Ectodermal cell (in vitro differentiated cells): Measurements from ENCODE around the gene PCNX2.
"Not testable (repeated sequence)": the region's sequence is repeated elsewhere in the genome, so short reads cannot be mapped to it uniquely, and the experiment has no call there.

ENCODE experiments used
- H3K27ac ChIP-seq: 2 replicates; pipeline ENCODE4 v1.7.0; 2013; ENCODE audit warnings: mild to moderate bottlenecking, low read depth, low read length; ENCODE audit not compliant: insufficient read depth, poor library complexity, severe bottlenecking
- H3K27me3 ChIP-seq: 2 replicates; pipeline ENCODE4 v1.7.0; 2013; ENCODE audit warnings: mild to moderate bottlenecking, low read length; ENCODE audit not compliant: insufficient read depth, control insufficient read depth, poor library complexity, severe bottlenecking
- H3K36me3 ChIP-seq: one replicate; pipeline ENCODE4 v1.7.0; 2013; ENCODE audit warnings: low read length; ENCODE audit not compliant: control insufficient read depth, insufficient read depth
- H3K4me1 ChIP-seq: one replicate; pipeline ENCODE4 v1.7.0; 2013; ENCODE audit warnings: low read length; ENCODE audit not compliant: control insufficient read depth, insufficient read depth
- H3K4me3 ChIP-seq: 2 replicates; pipeline ENCODE4 v1.7.0; 2013; ENCODE audit warnings: low read depth, low read length, control low read depth; ENCODE audit not compliant: insufficient read depth
- H3K9me3 ChIP-seq: 2 replicates; pipeline ENCODE4 v1.7.0; 2013; ENCODE audit warnings: mild to moderate bottlenecking, low read length, moderate library complexity; ENCODE audit not compliant: control insufficient read depth
- WGBS, 2 experiments: methylation state at CpG; one replicate each; pipeline ENCODE4 v1.1.7; 2013; ENCODE audit warnings: missing lambda C conversion rate in 2 of 2; 5-methylcytosine and 5-hydroxymethylcytosine counted together

Gene PCNX2

DNA sequence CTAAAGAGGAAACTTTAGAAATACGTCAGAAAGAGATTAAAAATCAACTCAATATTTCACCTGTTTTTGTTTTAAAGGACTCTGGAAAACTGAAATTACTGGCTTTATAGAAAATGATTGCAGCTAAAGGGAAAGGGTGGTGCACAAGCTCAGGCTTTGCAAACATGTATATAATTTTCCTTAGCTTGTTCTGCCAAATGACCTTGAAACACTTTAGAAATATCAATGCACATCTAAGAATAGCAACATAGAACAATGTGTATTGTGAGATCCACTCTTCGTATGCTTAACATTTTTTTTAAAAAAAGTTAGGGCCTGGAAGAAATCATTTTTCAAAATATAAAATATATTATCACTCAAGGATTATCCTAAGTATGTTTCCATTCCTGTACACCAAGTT lies 201.3 kb downstream of the PCNX2 start:
- H3K9me3 ChIP-seq, result no peaks in the 10 kb centered on the region
- H3K4me3 ChIP-seq, result no peak overlapping the region
- H3K36me3 ChIP-seq, result no peaks in the 10 kb centered on the region
- H3K4me1 ChIP-seq, result no peaks in the 10 kb centered on the region
- WGBS, 2 experiments, result 92 to 100% methylated on average over 1 of the region's 2 CpGs
- H3K27ac ChIP-seq, result no peak overlapping the region
- no peaks in the 10 kb centered on the region for H3K27me3 ChIP-seq

GRCh38 chr1:233090746-233091494 lies 204.6 kb downstream of the PCNX2 start:
- Histone ChIP-seq H3K4me1 (peaks cover 9% of the 10 kb centered on the region), H3K9me3 (no peaks in the 10 kb centered on the region), H3K27me3 (no peaks in the 10 kb centered on the region), H3K36me3 (no peaks in the 10 kb centered on the region), H3K27ac (no peak overlapping the region), H3K4me3 (no peak overlapping the region)
- 97 to 99% methylated on average over 7 of the region's 7 CpGs for WGBS, 2 experiments

- Histone ChIP-seq H3K9me3 (no peaks in the 10 kb centered on the region), H3K4me3 (no peak overlapping the region), H3K27me3 (no peaks in the 10 kb centered on the region), H3K4me1 (peaks cover 9% of the 10 kb centered on the region), H3K36me3 (no peaks in the 10 kb centered on the region), H3K27ac (no peak overlapping the region)
- 90 to 95% methylated on average over 3 of the region's 3 CpGs for WGBS, 2 experiments
Observed at GRCh38 chr1:233089251-233089650, 206.3 kb downstream of the PCNX2 start.

- Histone ChIP-seq H3K4me3 (no peak overlapping the region), H3K4me1 (peaks cover 9% of the 10 kb centered on the region), H3K9me3 (no peaks in the 10 kb centered on the region), H3K27ac (no peak overlapping the region), H3K36me3 (no peaks in the 10 kb centered on the region), H3K27me3 (no peaks in the 10 kb centered on the region)
- 84 to 87% methylated on average over 5 to 6 of the region's 6 CpGs for WGBS, 2 experiments
Observed at GRCh38 chr1:233088613-233089012, 206.9 kb downstream of the PCNX2 start.

GRCh38 chr1:233086961-233087881 lies 208.3 kb downstream of the PCNX2 start:
- 78 to 83% methylated on average over 11 of the region's 11 CpGs for WGBS, 2 experiments
- H3K4me1 ChIP-seq, result peaks cover 9% of the 10 kb centered on the region
- H3K36me3 ChIP-seq, result no peaks in the 10 kb centered on the region
- no peak overlapping the region for H3K27ac ChIP-seq
- H3K4me3 ChIP-seq, result no peak overlapping the region
- no peaks in the 10 kb centered on the region for H3K27me3 ChIP-seq
- H3K9me3 ChIP-seq, result no peaks in the 10 kb centered on the region

DNA sequence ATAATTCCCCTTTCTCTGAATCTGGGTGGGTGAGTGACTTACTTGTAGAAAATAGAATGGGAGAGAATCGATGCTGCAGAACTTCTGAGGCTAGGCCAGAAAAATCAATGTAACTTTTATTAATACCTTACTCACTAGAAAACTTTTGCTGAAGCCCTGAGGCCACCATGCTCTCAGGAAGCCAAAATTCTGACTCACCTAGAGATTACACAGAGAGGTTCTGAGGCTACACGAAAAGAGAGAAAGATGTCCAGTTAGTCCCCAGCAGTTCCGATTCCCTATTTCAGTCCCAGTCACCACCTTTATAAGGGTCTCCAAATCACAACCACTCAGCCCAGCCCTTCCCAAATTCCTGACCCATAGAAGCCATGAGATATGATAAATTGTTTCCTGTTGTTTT lies 210.0 kb downstream of the PCNX2 start:
- Histone ChIP-seq H3K4me1 (peaks cover 9% of the 10 kb centered on the region), H3K9me3 (no peaks in the 10 kb centered on the region), H3K36me3 (no peaks in the 10 kb centered on the region), H3K27ac (no peak overlapping the region), H3K4me3 (no peak overlapping the region), H3K27me3 (no peaks in the 10 kb centered on the region)
- 97 to 98% methylated on average over 3 of the region's 3 CpGs for WGBS, 2 experiments

DNA sequence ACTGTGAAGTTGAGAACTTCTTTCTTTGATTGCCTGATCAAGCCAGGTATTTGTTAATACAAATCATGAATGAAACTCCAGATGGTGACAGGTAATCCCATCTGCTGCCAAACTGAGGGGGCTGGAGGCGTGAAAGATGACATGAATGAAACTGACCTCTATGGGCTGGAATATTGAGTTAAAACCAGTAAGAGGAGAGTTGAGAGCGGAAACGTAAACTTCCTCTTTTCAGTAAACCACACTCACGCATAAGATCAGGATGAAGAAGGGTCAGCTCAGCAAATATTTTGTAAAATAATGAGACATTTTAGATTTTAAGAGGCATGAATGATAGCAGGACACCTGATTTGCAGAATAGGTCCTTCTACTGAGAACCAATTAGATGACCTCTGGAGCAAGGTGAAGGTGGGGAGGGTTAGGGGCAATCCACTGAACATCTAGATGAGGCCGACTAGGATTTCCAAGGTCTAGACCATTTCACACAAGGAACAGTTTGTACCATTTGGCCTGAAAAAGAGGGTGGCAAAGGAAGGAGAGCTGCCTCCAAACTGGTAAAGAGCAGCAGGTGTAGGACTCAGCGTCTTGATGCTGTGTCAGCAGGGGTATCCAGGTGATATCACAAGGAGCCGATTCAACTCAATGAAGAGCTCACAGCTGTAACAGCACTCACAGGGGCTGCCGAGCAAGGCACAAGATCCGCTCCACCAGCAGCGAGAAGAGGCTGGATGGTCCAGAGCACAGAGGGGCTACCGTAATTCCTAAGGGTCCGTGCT lies 212.6 kb downstream of the PCNX2 start:
- no peaks in the 10 kb centered on the region for H3K9me3 ChIP-seq
- H3K36me3 ChIP-seq, result no peaks in the 10 kb centered on the region
- 96 to 98% methylated on average over 12 of the region's 12 CpGs for WGBS, 2 experiments
- H3K4me1 ChIP-seq, result peaks cover 9% of the 10 kb centered on the region
- no peaks in the 10 kb centered on the region for H3K27me3 ChIP-seq
- no peak overlapping the region for H3K27ac ChIP-seq
- no peak overlapping the region for H3K4me3 ChIP-seq

- no peaks in the 10 kb centered on the region for H3K9me3 ChIP-seq
- no peaks in the 10 kb centered on the region for H3K27me3 ChIP-seq
- H3K36me3 ChIP-seq, result no peaks in the 10 kb centered on the region
- no peak overlapping the region for H3K27ac ChIP-seq
- no peak overlapping the region for H3K4me3 ChIP-seq
- peaks cover 1% of the 10 kb centered on the region for H3K4me1 ChIP-seq
- 86 to 94% methylated on average over 2 of the region's 2 CpGs for WGBS, 2 experiments
Observed at GRCh38 chr1:233081735-233082134, 213.8 kb downstream of the PCNX2 start.

DNA sequence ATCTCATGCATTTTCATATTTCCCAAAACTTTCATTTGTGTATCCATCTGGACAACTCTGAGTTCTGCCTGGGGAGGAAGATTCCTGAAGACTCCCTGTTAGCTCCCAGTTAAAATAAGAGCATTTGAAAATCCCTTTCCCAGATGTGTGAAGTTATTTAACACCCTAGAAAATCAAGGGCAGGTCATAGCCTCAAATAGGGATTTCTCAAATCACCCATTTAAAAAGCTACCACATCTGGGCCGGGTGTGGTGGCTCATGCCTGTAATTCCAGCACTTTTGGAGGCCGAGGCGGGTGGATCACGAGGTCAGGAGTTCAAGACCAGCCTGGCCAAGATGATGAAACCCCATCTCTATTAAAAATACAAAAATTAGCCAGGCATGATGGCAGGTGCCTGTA lies 214.7 kb downstream of the PCNX2 start:
- H3K4me1 ChIP-seq, H3K4me3 ChIP-seq, H3K27ac ChIP-seq, H3K9me3 ChIP-seq, H3K36me3 ChIP-seq, H3K27me3 ChIP-seq: not testable (repeated sequence)
- WGBS, 2 experiments, result 86 to 87% methylated on average over 4 of the region's 4 CpGs

DNA sequence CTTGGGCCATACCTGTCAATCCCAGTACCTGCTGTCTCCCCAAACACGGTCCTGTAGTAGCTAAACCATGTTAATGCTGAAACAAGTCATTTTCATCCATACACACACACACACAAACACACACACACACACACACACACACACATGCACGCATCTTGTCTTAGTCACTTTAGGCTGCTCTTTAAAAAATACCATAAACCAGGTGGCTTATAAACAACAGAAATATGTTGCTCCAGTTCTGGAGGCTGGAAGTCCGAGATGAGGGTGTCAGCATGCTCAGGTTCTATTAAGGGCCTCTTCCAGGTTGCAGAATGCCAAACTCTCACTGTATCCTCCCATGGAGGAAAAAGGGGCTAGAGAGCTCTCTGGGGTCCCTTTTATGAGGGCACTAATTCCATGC lies 215.2 kb downstream of the PCNX2 start:
- H3K27ac ChIP-seq, result no peak overlapping the region
- no peak overlapping the region for H3K4me3 ChIP-seq
- no peaks in the 10 kb centered on the region for H3K9me3 ChIP-seq
- no peaks in the 10 kb centered on the region for H3K36me3 ChIP-seq
- H3K27me3 ChIP-seq, result no peaks in the 10 kb centered on the region
- WGBS, 2 experiments, result 89 to 93% methylated on average over 3 of the region's 3 CpGs
- H3K4me1 ChIP-seq, result peaks cover 6% of the 10 kb centered on the region
